CD4-positive, alpha-beta T cell treated with Interleukin-1 beta for 1 hour (primary cell): ENCODE results near the gene BGN.

Experiments
- DNase-seq, 2 donors: peaks; one replicate each; pipeline ENCODE4 v3.0.0-alpha.2; 2020 to 2022

BGN gene

GRCh38 chrX:153537526-153538295 lies 42.9 kb downstream of the BGN start:
- no peak for DNase-seq

- DNase-seq, result no peak
These were observed 43.6 kb downstream of the BGN start for GRCh38 chrX:153538424-153538823.

- DNase-seq, result peak; percentile 55 to 56
These were observed 44.6 kb downstream of the BGN start for GRCh38 chrX:153539171-153539978.

GRCh38 chrX:153539979-153540358 lies 45.2 kb downstream of the BGN start:
- no peak for DNase-seq

DNA sequence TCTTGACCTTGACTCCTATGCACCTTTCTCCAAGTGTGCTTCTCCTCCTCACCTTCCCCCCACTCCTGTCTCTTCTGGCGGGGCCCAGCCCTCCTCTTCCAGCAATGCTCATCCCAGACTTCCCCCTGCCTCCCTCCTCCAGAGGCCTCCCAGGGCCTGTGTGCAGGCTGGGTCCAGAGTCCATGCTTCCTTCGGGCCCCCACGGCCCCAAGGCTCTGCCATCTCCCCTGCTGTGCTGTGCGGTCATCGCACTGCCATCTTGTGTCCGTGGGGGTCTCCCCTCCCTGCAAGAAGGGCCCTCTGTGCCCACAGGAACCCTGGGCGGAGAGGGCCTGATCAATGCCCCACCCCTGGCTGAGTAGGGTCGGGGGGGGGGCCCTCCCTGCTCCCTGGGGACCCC lies 49.9 kb downstream of the BGN start:
- no peak for DNase-seq

DNA sequence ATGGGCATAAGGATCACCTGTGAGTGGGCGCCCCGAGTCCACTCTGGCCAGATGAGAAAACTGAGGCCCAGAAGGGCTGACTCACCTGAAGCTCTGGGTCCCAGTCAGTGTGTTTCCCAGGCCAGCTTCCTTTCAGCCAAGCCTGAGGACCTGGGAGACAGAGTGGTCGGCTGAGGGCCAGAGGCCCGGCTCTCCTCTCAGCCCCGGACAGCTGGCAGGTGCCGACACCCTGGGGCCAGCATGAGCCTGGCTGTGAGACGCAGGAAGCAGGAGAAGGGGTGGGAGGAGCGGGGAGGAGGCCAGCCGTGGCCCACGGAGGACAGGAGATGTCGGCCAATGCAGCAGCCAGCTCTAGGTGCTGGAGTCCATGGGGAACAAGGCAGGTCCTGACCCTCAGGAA lies 51.6 kb downstream of the BGN start:
- DNase-seq, result no peak

DNA sequence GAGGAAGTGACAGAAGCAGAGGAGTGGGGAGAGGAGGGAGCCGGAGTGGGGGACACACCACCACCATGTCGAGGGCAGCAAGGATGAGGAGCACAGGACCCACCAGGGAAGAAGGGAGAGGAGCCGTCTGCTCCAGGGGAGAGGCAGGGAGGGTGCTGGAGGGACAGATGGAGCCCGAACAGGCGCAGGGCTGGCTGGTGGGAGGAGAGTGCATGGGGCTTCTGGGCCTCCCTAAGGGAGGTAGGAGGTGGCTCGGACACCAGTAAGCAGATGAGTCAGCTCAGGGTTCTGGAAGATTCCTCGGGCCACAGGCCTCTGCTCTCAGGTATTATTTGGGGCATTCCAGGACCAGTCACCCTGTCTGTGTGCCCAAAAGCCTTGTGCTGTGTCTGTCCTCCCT lies 52.4 kb downstream of the BGN start:
- no peak for DNase-seq

- DNase-seq, result no peak
These were observed 54.5 kb downstream of the BGN start for GRCh38 chrX:153549231-153549630.

DNA sequence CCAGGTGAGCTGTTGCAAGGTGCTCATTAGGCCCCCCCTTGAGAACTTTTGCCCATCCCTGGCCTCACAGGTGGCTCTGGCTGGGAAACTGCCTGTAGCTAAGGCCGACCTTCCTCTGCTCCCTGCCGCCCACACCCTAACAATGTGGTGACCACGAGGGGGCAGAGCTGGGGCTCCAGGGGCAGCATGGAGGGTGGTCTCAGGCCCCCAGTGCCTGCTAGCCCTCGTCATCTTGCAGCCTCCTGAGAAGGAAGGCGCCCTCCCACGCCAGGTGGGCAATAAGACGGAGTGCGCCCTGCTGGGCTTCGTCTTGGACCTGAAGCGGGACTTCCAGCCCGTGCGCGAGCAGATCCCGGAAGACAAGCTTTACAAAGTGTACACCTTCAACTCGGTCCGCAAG lies 55.0 kb downstream of the BGN start:
- no peak for DNase-seq

DNA sequence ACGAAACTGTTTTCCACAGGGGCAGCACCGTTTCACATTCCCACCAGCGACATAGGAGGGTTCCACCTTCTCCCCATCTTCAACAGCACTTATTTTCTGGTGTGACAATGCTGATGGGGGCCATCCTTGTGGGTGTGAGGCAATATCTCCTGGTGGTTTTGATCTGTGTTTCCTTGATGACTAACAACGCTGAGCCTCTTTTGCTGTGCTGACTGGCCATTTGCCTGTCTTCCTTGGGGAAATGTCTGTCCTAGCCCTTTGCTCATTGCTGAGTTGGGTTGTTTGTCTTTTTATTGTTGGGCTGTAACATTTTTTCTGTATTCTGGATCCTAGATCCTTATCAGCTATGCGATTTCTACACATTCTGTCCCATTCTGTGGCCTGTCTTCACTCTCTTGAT lies 56.4 kb downstream of the BGN start:
- DNase-seq, result no peak

- peak; percentile 59 to 61 for DNase-seq
These were observed 59.9 kb downstream of the BGN start for GRCh38 chrX:153554519-153555167.

GRCh38 chrX:153556767-153557166 lies 62.0 kb downstream of the BGN start:
- DNase-seq, result no peak

- no peak for DNase-seq
These were observed 63.0 kb downstream of the BGN start for GRCh38 chrX:153557618-153558355.
